Articular chondrocyte of knee joint (primary cell): ENCODE results near the gene SMYD5. TPM values are rescaled to one million over a fixed set of nuclear protein-coding genes. Genes with fewer than 3 reads are reported as not detected.

Experiments
- total RNA-seq: library from RNA; depleted of rRNA; stranded (reverse); fragments of >200 nt; gene quantifications from 2 replicates; pipeline ENCODE4 v1.2.3, GENCODE V29; 2012

SMYD5 gene
- 19.3 and 22.0 TPM in 2 replicates for total RNA-seq

DNA sequence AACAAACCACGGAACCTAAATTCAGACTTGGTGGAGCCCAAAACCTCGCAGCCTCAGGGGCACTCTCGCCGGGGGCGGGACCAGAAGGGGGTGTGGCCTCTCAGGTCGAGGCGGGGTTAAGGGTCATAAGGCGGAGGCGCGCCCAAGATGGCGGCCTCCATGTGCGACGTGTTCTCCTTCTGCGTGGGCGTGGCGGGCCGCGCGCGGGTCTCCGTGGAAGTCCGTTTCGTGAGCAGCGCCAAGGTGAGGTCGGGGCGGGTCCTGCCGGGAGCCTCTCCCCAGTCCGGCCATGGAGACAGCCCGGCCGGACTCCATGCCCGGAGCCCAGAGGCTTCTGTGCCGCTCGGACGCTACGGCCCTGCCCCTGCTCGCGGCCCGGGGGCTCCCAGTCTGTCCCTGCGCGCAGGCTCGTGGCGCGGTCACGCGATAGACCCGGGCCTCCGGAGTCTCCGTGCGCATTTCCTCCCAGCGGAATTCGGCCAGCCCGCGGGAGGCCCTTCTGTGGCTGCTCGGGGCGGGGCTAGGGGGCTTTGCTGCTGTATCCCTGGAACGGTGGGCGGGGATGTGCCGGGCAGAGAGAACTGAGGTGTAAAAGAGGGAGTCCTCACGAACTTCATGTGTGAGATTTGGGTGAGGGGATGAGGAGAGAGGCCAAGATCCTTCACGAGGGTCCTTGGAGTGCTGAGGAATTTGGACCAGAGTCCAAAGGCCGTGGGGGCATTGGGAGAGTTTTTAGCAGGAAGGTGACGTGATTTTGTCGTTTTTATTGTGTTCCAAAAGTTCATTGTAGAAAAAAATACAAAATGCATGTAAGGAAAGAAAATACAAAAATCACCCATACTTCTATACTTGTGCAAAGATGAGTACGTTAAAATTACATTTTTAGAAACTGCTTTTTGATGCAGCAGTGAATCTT, at the start of gene SMYD5:
SMYD5 (plus strand) TSS at position 126 of the 916 bp plus-strand sequence; CDS start at position 148, 22 bp downstream.

DNA sequence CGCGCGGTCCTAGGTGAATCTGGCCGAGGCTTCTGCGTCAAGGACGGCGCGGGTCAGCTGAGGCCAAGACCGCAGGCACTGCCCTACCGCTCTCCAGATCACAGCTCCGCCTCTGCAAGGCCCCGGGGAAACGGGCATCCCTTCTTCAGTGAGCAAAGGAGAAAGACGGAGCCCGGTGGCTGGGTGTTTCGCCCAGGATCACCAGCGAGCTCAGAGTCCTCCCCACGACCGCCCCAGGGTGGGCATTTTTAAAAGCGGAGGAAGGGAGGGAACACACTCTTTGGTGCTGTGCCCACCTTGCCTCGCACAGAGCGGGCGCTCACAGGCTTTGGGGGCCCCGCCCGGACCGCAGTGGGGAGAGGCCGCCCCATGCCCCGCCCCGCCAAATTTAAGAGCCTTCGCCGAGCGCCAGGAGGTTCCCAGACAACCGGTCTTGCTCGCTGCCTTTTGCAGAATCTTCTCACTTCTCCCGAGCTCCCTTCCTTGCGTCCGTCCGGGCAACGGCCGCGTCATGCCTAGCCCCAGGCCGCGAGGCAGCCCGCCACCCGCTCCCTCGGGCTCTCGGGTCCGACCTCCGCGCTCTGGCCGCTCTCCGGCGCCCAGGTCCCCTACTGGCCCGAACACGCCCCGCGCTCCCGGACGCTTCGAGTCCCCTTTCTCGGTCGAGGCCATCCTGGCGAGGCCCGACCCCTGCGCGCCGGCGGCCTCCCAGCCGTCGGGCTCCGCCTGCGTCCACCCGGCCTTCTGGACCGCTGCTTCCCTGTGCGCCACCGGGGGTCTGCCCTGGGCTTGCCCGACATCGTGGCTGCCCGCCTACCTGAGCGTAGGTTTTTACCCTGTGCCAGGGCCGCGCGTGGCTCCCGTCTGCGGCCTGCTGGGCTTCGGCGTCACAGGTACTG, 11.6 kb upstream of the SMYD5 start, which contains the start of gene NOTO:
NOTO (plus strand) TSS at position 419 of the 899 bp plus-strand sequence; CDS start at position 512, 93 bp downstream.

GRCh38 chr2:73233154-73233931, 19.3 kb downstream of the SMYD5 start, which contains the start of gene PRADC1:
Gene PRADC1 (minus strand): TSS chr2:73233239. CDS start chr2:73233160, 79 bp downstream.

GRCh38 chr2:73233932-73234832, 20.1 kb downstream of the SMYD5 start, which contains the start of gene CCT7:
Gene CCT7 (plus strand): TSS chr2:73234308. CDS start chr2:73234379, 71 bp downstream.

Other genes with a start within 250 kb of the SMYD5 start
- 16.6 and 17.8 TPM in 2 replicates for gene SFXN5, start 142.5 kb upstream of the SMYD5 start, total RNA-seq
- gene RAB11FIP5, start 101.3 kb upstream of the SMYD5 start, total RNA-seq = 60.9 and 63.1 TPM in 2 replicates
- not detected in 2 replicates for gene NOTO, start 11.7 kb upstream of the SMYD5 start, total RNA-seq
- 11.1 and 12.0 TPM in 2 replicates for gene PRADC1, start 19.0 kb downstream of the SMYD5 start, total RNA-seq
- gene CCT7, start 20.1 kb downstream of the SMYD5 start, total RNA-seq = 186 and 191 TPM in 2 replicates
- gene FBXO41, start 70.2 kb downstream of the SMYD5 start, total RNA-seq = 1.3 and 1.4 TPM in 2 replicates
- not detected in 2 replicates for gene EGR4, start 79.3 kb downstream of the SMYD5 start, total RNA-seq
- 30.7 and 32.5 TPM in 2 replicates for gene ALMS1, start 171.6 kb downstream of the SMYD5 start, total RNA-seq